HUES48 (cell line): Measurements from ENCODE around the gene ADARB2.
"Not testable (repeated sequence)": the region's sequence is repeated elsewhere in the genome, so short reads cannot be mapped to it uniquely, and the experiment has no call there.

ENCODE experiments used
- H3K27ac ChIP-seq: one replicate; pipeline ENCODE4 v1.7.0; 2013; ENCODE audit warnings: low read depth, low read length, inconsistent platforms
- H3K27me3 ChIP-seq: 2 replicates; pipeline ENCODE4 v1.6.1; 2013; ENCODE audit warnings: mild to moderate bottlenecking, low read length; ENCODE audit not compliant: control insufficient read depth, insufficient read depth
- H3K36me3 ChIP-seq: 2 replicates; pipeline ENCODE4 v1.6.1; 2013; ENCODE audit warnings: low read length; ENCODE audit not compliant: control insufficient read depth, insufficient read depth
- H3K4me1 ChIP-seq: 2 replicates; pipeline ENCODE4 v1.6.1; 2013; ENCODE audit warnings: mild to moderate bottlenecking, low read length; ENCODE audit not compliant: control insufficient read depth, insufficient read depth
- H3K4me3 ChIP-seq: 2 replicates; pipeline ENCODE4 v1.5.1; 2013; ENCODE audit warnings: mild to moderate bottlenecking, low read depth, low read length
- H3K9ac ChIP-seq: 2 replicates; pipeline ENCODE4 v1.6.1; 2013; ENCODE audit warnings: mild to moderate bottlenecking, low read depth, low read length, moderate library complexity
- H3K9me3 ChIP-seq: 2 replicates; pipeline ENCODE4 v1.6.1; 2013; ENCODE audit warnings: low read length; ENCODE audit not compliant: control insufficient read depth, insufficient read depth

The ADARB2 gene

DNA sequence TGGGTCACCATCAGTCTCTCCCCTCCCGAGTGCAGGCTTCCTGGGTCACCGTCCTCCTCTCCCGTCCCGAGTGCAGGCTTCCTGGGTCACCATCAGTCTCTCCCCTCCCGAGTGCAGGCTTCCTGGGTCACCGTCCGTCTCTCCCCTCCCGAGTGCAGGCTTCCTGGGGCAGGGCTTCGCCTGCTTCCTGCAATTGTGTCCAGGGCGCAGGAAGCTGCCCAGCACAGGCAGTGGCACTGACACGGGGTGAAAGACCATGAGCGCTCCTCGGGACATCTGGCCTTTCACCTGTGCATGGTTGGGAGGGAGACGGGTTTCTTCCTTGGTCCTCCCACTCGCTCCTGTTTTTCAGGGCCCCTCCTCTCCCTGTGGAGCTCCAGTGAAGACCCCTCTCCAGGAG, 339.2 kb downstream of the ADARB2 start:
- H3K4me1 ChIP-seq, H3K27me3 ChIP-seq, H3K36me3 ChIP-seq, H3K9me3 ChIP-seq, H3K9ac ChIP-seq, H3K27ac ChIP-seq, H3K4me3 ChIP-seq: not testable (repeated sequence)

DNA sequence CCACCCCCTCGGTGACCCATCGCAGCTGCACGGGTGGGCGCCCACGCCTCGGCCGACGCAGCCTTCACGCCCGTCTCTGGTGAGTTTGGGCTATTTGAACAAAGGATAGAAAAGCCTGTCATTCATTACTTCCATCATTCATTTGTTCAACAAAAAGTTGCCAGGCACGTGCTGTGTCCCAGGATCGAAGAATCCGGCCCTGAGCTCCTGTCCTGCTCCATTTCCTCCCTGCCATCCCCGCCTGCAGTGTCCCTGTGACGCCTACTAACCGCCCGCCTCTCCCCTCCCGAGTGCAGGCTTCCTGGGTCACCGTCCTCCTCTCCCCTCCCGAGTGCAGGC, 341.1 kb downstream of the ADARB2 start:
- 0 out of 2 replicates have a peak, but pooled peaks cover 9% of the 10 kb centered on the region for H3K4me1 ChIP-seq
- H3K36me3 ChIP-seq: no peaks in the 10 kb centered on the region
- H3K27ac ChIP-seq: no peak overlapping the region
- H3K9ac ChIP-seq: no peak overlapping the region
- H3K4me3 ChIP-seq: no peak overlapping the region
- no peaks in the 10 kb centered on the region for H3K9me3 ChIP-seq
- no peaks in the 10 kb centered on the region for H3K27me3 ChIP-seq

DNA sequence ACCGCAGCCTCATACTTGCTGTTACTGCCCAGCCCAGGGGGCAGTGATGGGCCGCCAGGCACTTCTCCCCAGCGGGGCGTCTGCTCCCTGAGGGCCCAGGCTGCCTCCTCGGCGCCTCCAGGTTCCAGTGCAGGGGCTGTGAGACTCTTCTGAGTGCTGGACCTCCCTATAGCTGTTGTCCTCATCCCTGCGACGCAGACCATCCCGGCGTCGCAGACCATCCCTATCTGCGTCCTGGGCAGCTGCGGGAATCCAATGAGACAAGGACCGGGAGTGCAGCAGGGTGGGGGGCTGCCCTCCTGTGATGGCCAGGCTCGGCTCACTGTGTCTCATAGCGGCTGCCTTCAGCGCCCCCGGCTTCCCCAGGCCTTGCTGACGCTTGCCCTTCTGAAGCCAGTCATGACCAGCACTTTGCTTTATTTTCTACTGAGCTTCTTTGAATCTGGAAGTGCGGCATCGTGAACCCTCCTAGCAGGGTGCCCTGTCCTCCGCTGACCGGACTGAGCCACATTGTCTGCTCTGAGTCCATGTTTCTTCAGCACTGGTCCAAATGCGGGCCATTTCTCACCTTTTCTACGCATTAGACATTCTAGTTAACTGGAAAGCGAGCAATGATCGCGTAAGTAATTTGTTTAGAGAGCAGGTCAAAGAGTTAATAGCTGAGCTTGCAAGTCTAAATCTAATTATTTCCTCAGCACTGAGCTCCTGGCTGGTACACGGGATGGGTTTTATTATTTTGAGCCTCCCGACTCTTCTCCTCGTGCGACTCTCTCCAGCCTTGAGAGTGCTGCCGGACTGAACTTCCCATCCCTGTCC, 341.6 kb downstream of the ADARB2 start:
- Histone ChIP-seq H3K27ac (no peak overlapping the region), H3K9me3 (no peaks in the 10 kb centered on the region), H3K4me1 (0 out of 2 replicates have a peak, but pooled peaks cover 9% of the 10 kb centered on the region), H3K9ac (no peak overlapping the region), H3K4me3 (no peak overlapping the region), H3K27me3 (no peaks in the 10 kb centered on the region), H3K36me3 (no peaks in the 10 kb centered on the region)

DNA sequence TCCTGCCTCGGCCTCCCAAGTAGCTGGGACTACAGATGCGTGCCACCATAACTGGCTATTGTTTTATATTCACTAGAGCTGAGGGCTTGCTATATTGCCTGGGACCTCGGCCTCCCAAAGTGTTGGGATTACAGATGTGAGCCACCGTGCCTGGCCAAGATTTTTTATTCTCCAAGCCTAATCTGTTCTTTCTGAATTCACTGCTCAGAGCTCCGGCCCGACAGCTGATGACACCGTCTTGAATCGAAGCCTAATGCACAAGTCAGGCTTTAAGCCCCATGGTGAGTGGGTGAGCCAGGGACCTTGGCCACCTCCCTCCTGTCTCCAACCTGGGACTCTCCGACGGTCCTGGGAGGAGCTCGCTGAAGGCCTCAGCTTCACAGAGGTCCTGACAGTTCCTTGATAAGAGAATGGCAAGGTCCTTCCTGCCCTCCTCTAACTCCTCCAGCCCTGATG, 342.3 kb downstream of the ADARB2 start:
- Histone ChIP-seq H3K27me3 (no peaks in the 10 kb centered on the region), H3K9me3 (no peaks in the 10 kb centered on the region), H3K27ac (no peak overlapping the region), H3K4me3 (no peak overlapping the region), H3K36me3 (no peaks in the 10 kb centered on the region), H3K4me1 (0 out of 2 replicates have a peak, but pooled peaks cover 7% of the 10 kb centered on the region), H3K9ac (no peak overlapping the region)

DNA sequence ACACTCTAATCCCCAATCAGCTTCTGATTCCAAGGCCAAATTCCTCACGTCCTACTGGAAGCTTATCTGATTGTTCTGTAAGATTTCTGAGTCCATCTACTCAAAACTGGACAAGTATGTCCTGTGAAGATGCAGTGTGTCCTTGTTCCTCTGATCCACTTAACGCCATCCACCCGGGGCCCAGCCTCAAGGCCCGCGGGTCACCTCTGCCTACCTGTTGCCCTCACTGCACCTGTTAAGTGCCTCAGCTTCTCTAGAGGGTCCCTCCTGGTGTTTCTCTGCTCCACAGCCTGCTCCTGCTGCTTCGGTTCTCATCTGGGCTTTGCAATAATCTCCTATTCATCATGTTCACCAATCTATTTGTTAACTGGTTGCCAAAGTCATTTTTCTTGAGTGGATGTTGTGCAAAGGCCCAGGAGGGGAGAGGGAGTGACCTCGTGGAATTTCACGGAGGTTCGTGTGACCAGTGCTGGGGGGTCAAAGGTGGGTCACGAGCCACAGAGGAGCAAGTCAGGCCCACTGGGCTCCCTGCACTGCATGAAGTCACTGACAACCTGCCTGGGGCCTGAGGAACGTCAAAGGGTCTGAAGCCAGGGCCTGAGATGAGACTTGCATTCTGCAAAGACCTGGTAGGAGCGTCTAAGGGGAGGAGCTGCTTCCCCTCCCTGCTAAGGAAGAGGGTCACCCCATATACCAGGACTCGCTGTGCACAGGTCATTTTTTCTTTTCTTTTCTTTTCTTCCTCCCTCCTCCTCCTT, 343.0 kb downstream of the ADARB2 start:
- H3K36me3 ChIP-seq: no peaks in the 10 kb centered on the region
- no peaks in the 10 kb centered on the region for H3K9me3 ChIP-seq
- H3K9ac ChIP-seq: no peak overlapping the region
- H3K27me3 ChIP-seq: no peaks in the 10 kb centered on the region
- H3K4me1 ChIP-seq: 0 out of 2 replicates have a peak, but pooled peaks cover under 1% of the 10 kb centered on the region
- H3K27ac ChIP-seq: no peak overlapping the region
- H3K4me3 ChIP-seq: no peak overlapping the region

DNA sequence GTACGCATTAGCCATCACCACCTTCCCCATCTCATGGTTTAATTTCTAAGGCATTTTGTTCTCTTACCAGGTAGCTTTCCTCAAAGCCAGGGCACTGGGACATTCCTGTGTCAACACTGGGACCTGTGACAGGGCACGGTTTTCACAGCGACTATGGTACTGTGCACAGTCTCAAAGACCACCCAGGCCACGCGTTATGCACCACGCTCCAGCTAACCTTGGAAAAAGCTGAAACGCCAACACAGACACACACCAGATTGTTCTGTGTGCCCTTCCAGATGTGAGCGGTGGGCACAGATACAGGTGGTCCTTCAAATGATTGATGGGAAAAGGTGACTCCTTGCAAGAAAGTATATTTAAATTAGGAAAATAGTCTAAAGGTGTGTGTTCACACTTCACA, 343.8 kb downstream of the ADARB2 start:
- Histone ChIP-seq H3K4me3 (no peak overlapping the region), H3K9ac (no peak overlapping the region), H3K4me1 (no peaks in the 10 kb centered on the region), H3K9me3 (no peaks in the 10 kb centered on the region), H3K27ac (no peak overlapping the region), H3K27me3 (no peaks in the 10 kb centered on the region), H3K36me3 (no peaks in the 10 kb centered on the region)

DNA sequence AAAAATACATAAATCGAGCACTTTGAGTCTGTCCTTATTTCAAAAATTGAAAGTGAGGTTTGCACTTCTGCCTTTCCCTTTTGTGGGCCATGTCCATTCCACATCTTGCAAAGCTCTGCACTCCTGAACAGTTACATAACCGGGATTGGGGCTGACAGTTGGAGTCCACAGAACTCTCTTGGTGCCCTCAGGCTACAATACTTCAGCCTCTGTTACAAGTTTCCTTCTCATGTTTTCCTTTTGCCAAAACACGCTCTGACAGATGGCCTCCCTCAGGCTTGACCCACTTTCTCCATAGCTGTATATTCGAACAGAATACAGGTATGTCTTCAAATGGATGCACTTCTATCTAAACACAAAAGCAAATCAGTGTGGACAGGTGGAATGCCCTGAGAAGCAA, 345.2 kb downstream of the ADARB2 start:
- no peaks in the 10 kb centered on the region for H3K27me3 ChIP-seq
- no peak overlapping the region for H3K4me3 ChIP-seq
- no peaks in the 10 kb centered on the region for H3K4me1 ChIP-seq
- no peak overlapping the region for H3K27ac ChIP-seq
- H3K9ac ChIP-seq: no peak overlapping the region
- H3K36me3 ChIP-seq: no peaks in the 10 kb centered on the region
- no peaks in the 10 kb centered on the region for H3K9me3 ChIP-seq

DNA sequence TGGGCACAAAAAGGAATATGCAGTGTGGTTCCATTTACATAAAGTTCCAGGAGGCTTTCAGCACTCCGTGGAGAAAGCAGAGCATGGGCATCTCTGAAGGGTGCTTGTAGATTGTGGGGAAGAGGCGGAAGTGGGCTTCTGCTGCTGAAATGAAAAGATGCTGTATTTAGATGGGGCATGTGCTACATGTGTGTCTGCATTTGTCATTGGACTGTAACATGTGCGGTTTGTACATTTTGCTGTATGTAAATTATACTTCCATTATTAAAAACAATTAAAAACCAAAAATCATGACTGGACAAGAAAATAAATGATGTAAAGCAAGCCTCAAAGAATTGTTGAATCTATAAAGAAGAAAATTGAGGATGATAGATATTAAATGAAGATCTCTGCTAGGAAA, 347.1 kb downstream of the ADARB2 start:
- H3K9me3 ChIP-seq: no peaks in the 10 kb centered on the region
- no peak overlapping the region for H3K9ac ChIP-seq
- H3K4me1 ChIP-seq: no peaks in the 10 kb centered on the region
- no peaks in the 10 kb centered on the region for H3K27me3 ChIP-seq
- H3K36me3 ChIP-seq: no peaks in the 10 kb centered on the region
- no peak overlapping the region for H3K4me3 ChIP-seq
- H3K27ac ChIP-seq: no peak overlapping the region

DNA sequence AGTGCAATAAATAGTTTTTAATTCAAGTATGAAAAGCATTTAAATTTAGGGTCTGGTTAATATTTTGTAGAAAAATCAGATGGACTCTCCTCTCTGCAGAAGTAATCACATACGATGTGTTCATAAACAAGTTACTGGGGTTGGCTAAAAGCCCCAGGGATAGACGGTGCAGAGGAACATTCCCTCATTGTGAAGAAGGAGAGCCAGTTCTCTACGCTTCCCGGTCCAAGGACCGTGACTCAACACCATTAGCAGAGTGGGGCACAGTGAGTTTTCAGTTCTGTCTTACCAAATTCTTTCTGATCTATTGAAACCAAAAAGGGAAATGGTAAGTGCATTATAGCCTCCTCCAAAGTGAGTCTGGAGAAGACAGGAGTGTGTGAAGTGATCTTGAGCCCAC, 353.3 kb downstream of the ADARB2 start:
- no peaks in the 10 kb centered on the region for H3K9me3 ChIP-seq
- no peak overlapping the region for H3K27ac ChIP-seq
- peaks cover 27% of the 10 kb centered on the region for H3K4me1 ChIP-seq
- H3K9ac ChIP-seq: no peak overlapping the region
- no peaks in the 10 kb centered on the region for H3K36me3 ChIP-seq
- H3K27me3 ChIP-seq: no peaks in the 10 kb centered on the region
- no peak overlapping the region for H3K4me3 ChIP-seq

DNA sequence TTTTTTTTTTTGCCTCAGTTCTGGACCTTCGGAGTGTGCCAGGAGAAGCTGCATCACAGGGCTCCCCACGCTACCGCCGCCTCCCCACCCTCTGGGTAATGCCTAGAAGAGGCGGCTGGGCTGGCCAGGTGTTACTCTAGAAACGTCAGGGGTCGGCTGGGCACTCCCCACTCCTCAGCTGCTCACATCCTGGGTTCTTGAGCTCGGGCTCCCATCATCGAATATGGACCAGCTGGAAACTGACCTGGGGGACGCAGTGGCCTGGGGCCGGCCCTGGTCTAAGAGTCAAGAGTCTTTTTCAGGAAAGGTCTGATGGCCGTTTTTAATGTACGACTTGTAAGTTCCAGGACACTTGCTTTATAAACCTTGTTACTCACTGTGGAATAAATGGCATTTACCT, 354.6 kb downstream of the ADARB2 start:
- Histone ChIP-seq H3K9ac (no peak overlapping the region), H3K4me1 (peaks cover 27% of the 10 kb centered on the region), H3K4me3 (no peak overlapping the region), H3K27ac (no peak overlapping the region), H3K9me3 (no peaks in the 10 kb centered on the region), H3K36me3 (no peaks in the 10 kb centered on the region), H3K27me3 (no peaks in the 10 kb centered on the region)

DNA sequence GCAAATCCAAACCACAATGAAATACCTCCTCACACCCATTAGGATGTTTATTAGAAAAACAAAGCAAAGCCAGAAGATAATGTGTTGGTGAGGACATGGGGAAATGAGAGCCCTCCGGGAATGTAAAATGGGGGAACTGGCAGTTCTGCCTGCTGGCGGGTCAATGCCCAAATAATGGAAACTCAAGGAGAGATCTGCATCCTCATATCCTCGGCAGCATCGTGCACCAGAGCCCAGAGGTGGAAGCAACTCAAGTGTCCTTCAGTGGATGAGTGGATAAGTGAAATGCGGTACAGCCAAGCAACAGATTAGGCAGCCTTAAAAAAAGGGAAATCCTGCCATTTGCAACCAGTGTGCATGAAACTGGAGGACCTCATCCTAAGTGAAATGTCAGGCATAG, 356.0 kb downstream of the ADARB2 start:
- H3K9ac ChIP-seq: no peak overlapping the region
- no peak overlapping the region for H3K4me3 ChIP-seq
- no peak overlapping the region for H3K27ac ChIP-seq
- no peaks in the 10 kb centered on the region for H3K27me3 ChIP-seq
- H3K36me3 ChIP-seq: no peaks in the 10 kb centered on the region
- H3K9me3 ChIP-seq: no peaks in the 10 kb centered on the region
- H3K4me1 ChIP-seq: peaks cover 27% of the 10 kb centered on the region
